Neural cell (in vitro differentiated cells): ENCODE results near the gene DOHH.

ENCODE experiments used
- EZH2 ChIP-seq: fragments of 200-600, 300-800 bp; shearing (Covaris generic), sonication (generic); IDR thresholded peaks from 2 replicates; pipeline ENCODE4 v1.6.1; 2014; ENCODE audit warnings: antibody characterized with exemption, low read length, borderline replicate concordance, mild to moderate bottlenecking; ENCODE audit not compliant: insufficient read depth, poor library complexity, severe bottlenecking
- TF ChIP-seq, protein P1 (sequence below): fragments of 450-650 bp; IDR thresholded peaks from 2 replicates; pipeline ENCODE4 v1.5.1; 2014; ENCODE audit warnings: antibody characterized with exemption, mild to moderate bottlenecking, moderate library complexity; ENCODE audit not compliant: poor library complexity, severe bottlenecking

GRCh38 chr19:3441986-3442329, 58.5 kb downstream of the DOHH start:
- TF ChIP-seq, protein P1, sequence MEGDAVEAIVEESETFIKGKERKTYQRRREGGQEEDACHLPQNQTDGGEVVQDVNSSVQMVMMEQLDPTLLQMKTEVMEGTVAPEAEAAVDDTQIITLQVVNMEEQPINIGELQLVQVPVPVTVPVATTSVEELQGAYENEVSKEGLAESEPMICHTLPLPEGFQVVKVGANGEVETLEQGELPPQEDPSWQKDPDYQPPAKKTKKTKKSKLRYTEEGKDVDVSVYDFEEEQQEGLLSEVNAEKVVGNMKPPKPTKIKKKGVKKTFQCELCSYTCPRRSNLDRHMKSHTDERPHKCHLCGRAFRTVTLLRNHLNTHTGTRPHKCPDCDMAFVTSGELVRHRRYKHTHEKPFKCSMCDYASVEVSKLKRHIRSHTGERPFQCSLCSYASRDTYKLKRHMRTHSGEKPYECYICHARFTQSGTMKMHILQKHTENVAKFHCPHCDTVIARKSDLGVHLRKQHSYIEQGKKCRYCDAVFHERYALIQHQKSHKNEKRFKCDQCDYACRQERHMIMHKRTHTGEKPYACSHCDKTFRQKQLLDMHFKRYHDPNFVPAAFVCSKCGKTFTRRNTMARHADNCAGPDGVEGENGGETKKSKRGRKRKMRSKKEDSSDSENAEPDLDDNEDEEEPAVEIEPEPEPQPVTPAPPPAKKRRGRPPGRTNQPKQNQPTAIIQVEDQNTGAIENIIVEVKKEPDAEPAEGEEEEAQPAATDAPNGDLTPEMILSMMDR, result no peak
- no peak for TF ChIP-seq EZH2
